Mesenchymal stem cell (in vitro differentiated cells and primary cell): ENCODE data around the gene DHX40.
"Not testable (repeated sequence)": the region's sequence is repeated elsewhere in the genome, so short reads cannot be mapped to it uniquely, and the experiment has no call there.

Experiments used
- DNase-seq: peaks from one replicate; pipeline ENCODE4 v3.0.0-alpha.2; 2013
- H2AFZ ChIP-seq: one replicate; pipeline ENCODE4 v1.6.1; 2013; ENCODE audit warnings: low read depth, mild to moderate bottlenecking, control low read depth, inconsistent platforms, low read length, moderate library complexity
- H2AK5ac ChIP-seq: 2 replicates; pipeline ENCODE4 v1.6.1; 2013; ENCODE audit warnings: low read length, moderate library complexity, mild to moderate bottlenecking, inconsistent platforms; ENCODE audit not compliant: severe bottlenecking
- H2BK120ac ChIP-seq: one replicate; pipeline ENCODE4 v1.6.1; 2013; ENCODE audit warnings: low read depth, mild to moderate bottlenecking, inconsistent platforms, low read length, moderate library complexity
- H2BK12ac ChIP-seq, 2 experiments: one replicate each; pipeline ENCODE4 v1.6.1; 2013; ENCODE audit warnings: inconsistent platforms in 2 of 2, low read length in 2 of 2, mild to moderate bottlenecking in 2 of 2, moderate library complexity in 2 of 2, control low read depth in 1 of 2
- H2BK15ac ChIP-seq: one replicate; pipeline ENCODE4 v1.6.1; 2013; ENCODE audit warnings: mild to moderate bottlenecking, low read depth, inconsistent platforms; ENCODE audit not compliant: poor library complexity, severe bottlenecking
- H2BK5ac ChIP-seq: 2 replicates; pipeline ENCODE4 v1.6.1; 2013; ENCODE audit warnings: low read depth, mild to moderate bottlenecking, low read length, control low read depth, inconsistent platforms; ENCODE audit not compliant: poor library complexity, severe bottlenecking
- H3K14ac ChIP-seq, 2 experiments: one replicate each; pipeline ENCODE4 v1.6.1; 2013; ENCODE audit warnings: inconsistent platforms in 2 of 2, low read length in 2 of 2, control low read depth in 1 of 2, mild to moderate bottlenecking in 1 of 2, moderate library complexity in 1 of 2
- H3K18ac ChIP-seq, 2 experiments: one replicate each; pipeline ENCODE4 v1.6.1; 2013; ENCODE audit warnings: inconsistent platforms in 2 of 2, low read length in 2 of 2, control low read depth in 1 of 2, low read depth in 1 of 2, mild to moderate bottlenecking in 1 of 2
- H3K23ac ChIP-seq, 2 experiments: one replicate each; pipeline ENCODE4 v1.6.1; 2013; ENCODE audit warnings: inconsistent platforms in 2 of 2, low read length in 2 of 2, mild to moderate bottlenecking in 2 of 2, moderate library complexity in 2 of 2, control low read depth in 1 of 2
- H3K27ac ChIP-seq: 2 replicates; pipeline ENCODE4 v1.5.1; 2013; ENCODE audit warnings: mild to moderate bottlenecking, moderate library complexity, low read length, control low read depth, inconsistent platforms; ENCODE audit not compliant: poor library complexity, severe bottlenecking
- H3K27me3 ChIP-seq, 2 experiments: 2 replicates each; pipeline versions ENCODE4 v1.6.1 to v1.7.0; 2013; ENCODE audit warnings: low read length in 2 of 2, mild to moderate bottlenecking in 2 of 2, moderate library complexity in 2 of 2, control low read depth in 1 of 2, inconsistent platforms in 1 of 2; ENCODE audit not compliant: control insufficient read depth in 1 of 2, insufficient read depth in 1 of 2
- H3K36me3 ChIP-seq, 2 experiments: 2 replicates each; pipeline versions ENCODE4 v1.6.1 to v1.7.0; 2013; ENCODE audit warnings: low read length in 2 of 2, control low read depth in 1 of 2, inconsistent platforms in 1 of 2, low read depth in 1 of 2, mild to moderate bottlenecking in 1 of 2; ENCODE audit not compliant: insufficient read depth in 2 of 2, control insufficient read depth in 1 of 2
- H3K4ac ChIP-seq, 2 experiments: one replicate each; pipeline ENCODE4 v1.6.1; 2013; ENCODE audit warnings: inconsistent platforms in 2 of 2, low read length in 2 of 2, mild to moderate bottlenecking in 2 of 2, moderate library complexity in 2 of 2, control low read depth in 1 of 2, low read depth in 1 of 2
- H3K4me1 ChIP-seq: 2 replicates; pipeline ENCODE4 v1.6.1; 2013; ENCODE audit warnings: low read depth, low read length, control low read depth; ENCODE audit not compliant: control insufficient read depth, insufficient read depth
- H3K4me2 ChIP-seq: 2 replicates; pipeline ENCODE4 v1.6.1; 2013; ENCODE audit warnings: low read length, mild to moderate bottlenecking, inconsistent platforms; ENCODE audit not compliant: poor library complexity, severe bottlenecking
- H3K4me3 ChIP-seq, 2 experiments: 2 replicates each; pipeline versions ENCODE4 v1.5.1 to v1.7.0; 2013; ENCODE audit warnings: low read length in 2 of 2, mild to moderate bottlenecking in 2 of 2, control low read depth in 1 of 2, low read depth in 1 of 2; ENCODE audit not compliant: insufficient read depth in 1 of 2
- H3K79me1 ChIP-seq: replicated peaks from 2 replicates; pipeline ENCODE4 v1.6.1; 2013; ENCODE audit warnings: mild to moderate bottlenecking, control low read depth, low read length, inconsistent platforms; ENCODE audit not compliant: poor library complexity, severe bottlenecking
- H3K9ac ChIP-seq: 2 replicates; pipeline ENCODE4 v1.7.0; 2013; ENCODE audit warnings: mild to moderate bottlenecking, low read length, moderate library complexity
- H3K9me3 ChIP-seq: 2 replicates; pipeline ENCODE4 v1.7.0; 2013; ENCODE audit warnings: mild to moderate bottlenecking, low read length; ENCODE audit not compliant: control insufficient read depth
- H4K8ac ChIP-seq: one replicate; pipeline ENCODE4 v1.6.1; 2013; ENCODE audit warnings: inconsistent platforms, mild to moderate bottlenecking, low read length, moderate library complexity
- H4K91ac ChIP-seq: one replicate; pipeline ENCODE4 v1.6.1; 2013; ENCODE audit warnings: mild to moderate bottlenecking, low read length, inconsistent platforms
- WGBS: methylation state at CpG from one replicate; pipeline ENCODE4 v1.1.7; 2013; ENCODE audit warnings: mixed read lengths; 5-methylcytosine and 5-hydroxymethylcytosine counted together

DHX40 gene

DNA sequence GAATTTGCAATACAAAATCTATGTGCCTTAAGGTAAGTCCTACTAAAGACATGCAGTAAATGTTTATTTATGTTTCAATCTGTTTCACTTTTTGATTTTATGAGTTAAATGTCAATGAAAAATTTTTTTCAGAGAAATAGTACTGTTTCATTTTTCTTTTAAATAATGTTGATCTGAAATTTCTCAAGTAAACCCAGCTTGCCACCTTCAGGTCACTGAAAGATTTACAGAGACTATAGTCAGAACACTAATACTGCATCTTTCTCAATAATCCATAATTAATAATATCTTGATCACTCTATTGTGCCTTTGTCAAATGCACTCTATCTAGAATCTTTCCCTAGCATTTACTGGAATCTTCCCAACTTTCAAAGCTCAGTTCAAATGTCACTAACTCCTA, 6.5 kb upstream of the DHX40 start:
- no peak overlapping the region for H2AFZ ChIP-seq
- H3K4me1 ChIP-seq = no peaks in the 10 kb centered on the region
- no peak overlapping the region for H3K14ac ChIP-seq
- no peak overlapping the region for H3K27ac ChIP-seq
- H3K4me2 ChIP-seq = no peak overlapping the region
- H2BK12ac ChIP-seq = no peak overlapping the region
- no peak overlapping the region for H3K9ac ChIP-seq
- no peaks in the 10 kb centered on the region for H3K27me3 ChIP-seq
- peak; percentile 13 for DNase-seq
- H3K9me3 ChIP-seq = no peaks in the 10 kb centered on the region
- H2BK5ac ChIP-seq = no peak overlapping the region
- H2AK5ac ChIP-seq = no peak overlapping the region
- H3K79me1 ChIP-seq = no peaks in the 10 kb centered on the region
- H4K91ac ChIP-seq = no peak overlapping the region
- H3K4me3 ChIP-seq = no peak overlapping the region
- H2BK120ac ChIP-seq = no peak overlapping the region
- no peak overlapping the region for H3K18ac ChIP-seq
- H3K4ac ChIP-seq = no peak overlapping the region
- no peak overlapping the region for H3K23ac ChIP-seq
- H2BK15ac ChIP-seq = no peak overlapping the region
- H4K8ac ChIP-seq = no peak overlapping the region
- no peaks in the 10 kb centered on the region for H3K36me3 ChIP-seq

DNA sequence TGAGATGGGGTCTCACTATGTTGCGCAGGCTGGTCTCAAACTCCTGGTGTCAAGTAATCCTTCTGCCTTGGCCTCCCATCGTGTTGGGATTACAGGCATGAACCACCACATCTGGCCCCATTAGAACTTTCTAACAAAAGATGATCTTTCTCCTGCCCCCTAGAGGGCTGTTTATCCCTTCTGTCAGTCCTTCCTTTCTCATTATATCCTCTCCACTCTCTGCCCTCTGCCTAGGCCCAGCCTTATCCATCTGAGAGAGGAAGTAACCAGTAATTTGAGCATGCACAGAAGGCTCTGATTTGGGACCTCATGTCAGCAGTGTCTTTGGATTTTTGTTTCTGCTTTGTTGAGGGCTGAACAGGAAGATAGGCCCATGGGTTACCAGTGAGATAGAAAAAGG, 4.4 kb upstream of the DHX40 start:
- no peaks in the 10 kb centered on the region for H3K36me3 ChIP-seq
- 65% methylated on average over 2 of the region's 2 CpGs for WGBS
- peak; percentile 22 for DNase-seq
- peaks cover 3% of the 10 kb centered on the region for H3K4me1 ChIP-seq
- H3K9me3 ChIP-seq = no peaks in the 10 kb centered on the region
- H4K8ac ChIP-seq = no peak overlapping the region
- no peak overlapping the region for H2AK5ac ChIP-seq
- H3K4me3 ChIP-seq = no peak overlapping the region
- H3K4ac ChIP-seq = no peak overlapping the region
- no peak overlapping the region for H3K23ac ChIP-seq
- no peak overlapping the region for H2BK120ac ChIP-seq
- H4K91ac ChIP-seq = no peak overlapping the region
- no peak overlapping the region for H3K18ac ChIP-seq
- H2BK12ac ChIP-seq = no peak overlapping the region
- H3K79me1 ChIP-seq = no peaks in the 10 kb centered on the region
- H2BK15ac ChIP-seq = no peak overlapping the region
- no peak overlapping the region for H3K27ac ChIP-seq
- H2AFZ ChIP-seq = no peak overlapping the region
- H3K14ac ChIP-seq = no peak overlapping the region
- no peak overlapping the region for H3K9ac ChIP-seq
- no peak overlapping the region for H2BK5ac ChIP-seq
- no peaks in the 10 kb centered on the region for H3K27me3 ChIP-seq
- no peak overlapping the region for H3K4me2 ChIP-seq

DNA sequence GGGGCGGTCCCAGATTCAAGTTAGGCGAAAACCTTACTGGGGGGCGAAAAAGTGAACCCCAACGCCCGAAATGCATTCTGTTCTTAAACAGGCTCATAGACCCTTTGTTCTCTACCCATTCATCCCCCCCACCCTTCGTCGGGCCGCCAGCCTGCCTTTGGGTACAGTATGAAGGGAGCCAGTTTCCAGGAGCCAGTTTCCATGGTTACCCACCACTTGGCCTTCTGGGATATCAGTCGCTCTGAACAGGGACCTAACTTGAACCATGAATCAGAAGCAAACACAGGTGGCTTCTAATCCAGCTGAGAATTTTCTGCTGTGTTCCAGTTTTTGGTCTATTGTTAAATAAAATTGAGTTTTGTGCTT, 532 bp downstream of the DHX40 start:
- DNase-seq = peak; percentile 86
- Histone ChIP-seq H3K79me1 (peaks cover 13% of the 10 kb centered on the region), H2AFZ (peak overlapping the region; percentile 100), H4K8ac (no peak overlapping the region), H3K4me2 (peak overlapping the region; percentile 82), H2BK5ac (no peak overlapping the region), H4K91ac (no peak overlapping the region), H3K27ac (peak overlapping the region; percentile 55), H3K4ac (no peak overlapping the region), H3K4me1 (peaks cover 3% of the 10 kb centered on the region), H3K27me3 (no peaks in the 10 kb centered on the region), H2AK5ac (no peak overlapping the region), H2BK120ac (no peak overlapping the region), H3K14ac (no peak overlapping the region), H3K9me3 (no peaks in the 10 kb centered on the region), H3K36me3 (peaks cover 0 to 14% of the 10 kb centered on the region in 2 experiments), H3K23ac (no peak overlapping the region), H2BK15ac (peak overlapping the region; percentile 96), H3K9ac (peak overlapping the region; percentile 92), H3K4me3 (peak overlapping the region; percentile 94 to 96), H2BK12ac (no peak overlapping the region), H3K18ac (no peak overlapping the region)
- 0% methylated on average over 5 of the region's 9 CpGs for WGBS

GRCh38 chr17:59569151-59569550, 3.7 kb downstream of the DHX40 start:
- not testable (repeated sequence) for H2AK5ac ChIP-seq, H3K4me2 ChIP-seq, H3K23ac ChIP-seq, H3K27ac ChIP-seq, H3K27me3 ChIP-seq, H2BK120ac ChIP-seq, H4K8ac ChIP-seq, H3K4me1 ChIP-seq, H4K91ac ChIP-seq, H3K9me3 ChIP-seq, H3K9ac ChIP-seq, DNase-seq, H2BK15ac ChIP-seq, H3K18ac ChIP-seq, H2BK5ac ChIP-seq, H3K4me3 ChIP-seq, H3K14ac ChIP-seq, H3K4ac ChIP-seq, H2BK12ac ChIP-seq, H2AFZ ChIP-seq
- Histone ChIP-seq H3K79me1 (peaks cover 14% of the 10 kb centered on the region), H3K36me3 (peaks cover 3 to 27% of the 10 kb centered on the region in 2 experiments)
- WGBS = 96% methylated on average over 4 of the region's 5 CpGs
